DMS 273 (cell line): ENCODE results near the gene NRXN3.
A peak's percentile ranks its signal among the peaks of the same experiment; 100 is the strongest.

Experiments used
- DNase-seq: peaks from one replicate; lab custom pipeline; 2025; ENCODE audit not compliant: unreplicated experiment; lab: John Stamatoyannopoulos, UW

The NRXN3 gene

DNA sequence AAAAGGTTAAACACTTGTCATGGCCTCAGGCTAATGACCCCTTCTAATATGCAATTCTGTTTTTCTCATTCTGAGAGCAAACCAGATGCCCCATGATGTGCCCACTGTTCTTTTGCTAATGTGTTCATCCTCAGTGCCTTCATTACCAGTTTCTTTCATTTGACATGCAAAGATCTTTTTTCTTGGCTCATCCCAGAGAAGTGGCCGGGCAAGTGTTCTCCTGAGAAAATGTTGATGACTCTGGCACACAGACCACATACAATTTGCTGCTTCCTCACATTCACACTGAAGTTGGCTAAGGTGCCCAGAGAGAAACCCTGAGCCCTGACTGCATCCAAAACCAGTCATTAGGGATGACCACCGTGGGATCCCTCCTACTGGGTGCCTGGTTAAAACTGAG is 1207.8 kb downstream of the NRXN3 start:
- DNase-seq, result no peak

DNA sequence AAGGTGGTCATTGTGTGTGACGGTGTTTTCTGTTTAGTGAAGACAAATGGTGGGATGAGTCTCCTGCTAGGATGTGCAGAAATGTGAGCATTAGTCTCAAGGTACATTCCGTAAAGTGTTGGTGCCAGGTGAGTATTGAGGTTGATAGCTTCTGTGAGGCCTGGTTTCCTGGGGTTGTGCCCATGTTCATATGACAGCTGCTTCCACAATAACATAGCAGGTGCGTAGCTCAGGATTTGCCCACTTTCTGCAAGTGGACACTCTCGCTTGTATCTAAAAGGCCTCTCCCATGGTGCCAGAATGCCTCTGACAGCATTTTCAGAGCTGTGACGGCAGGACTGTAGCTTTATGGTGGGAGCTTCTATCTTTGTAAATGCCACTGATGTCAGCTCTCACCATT is 1209.1 kb downstream of the NRXN3 start:
- DNase-seq, result no peak

DNA sequence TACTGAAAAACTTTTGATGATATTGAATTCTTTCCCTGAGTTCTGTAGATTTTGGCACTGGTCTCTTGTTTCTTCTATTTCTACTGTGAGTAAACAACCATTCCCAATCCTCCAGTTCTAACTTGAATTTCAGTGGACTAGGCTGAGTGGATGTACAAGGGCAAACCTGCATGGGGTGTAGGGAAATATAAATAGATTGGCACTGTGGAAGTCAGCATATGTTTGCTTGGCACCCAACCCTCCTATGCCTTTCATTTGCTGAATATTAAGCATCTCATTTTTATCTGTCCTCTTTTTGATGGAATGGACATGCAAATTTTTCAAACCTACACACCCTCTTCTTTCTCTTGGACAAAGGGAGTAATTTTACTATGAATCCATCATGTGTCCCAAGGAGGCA is 1212.9 kb downstream of the NRXN3 start:
- DNase-seq, result peak; percentile 25

DNA sequence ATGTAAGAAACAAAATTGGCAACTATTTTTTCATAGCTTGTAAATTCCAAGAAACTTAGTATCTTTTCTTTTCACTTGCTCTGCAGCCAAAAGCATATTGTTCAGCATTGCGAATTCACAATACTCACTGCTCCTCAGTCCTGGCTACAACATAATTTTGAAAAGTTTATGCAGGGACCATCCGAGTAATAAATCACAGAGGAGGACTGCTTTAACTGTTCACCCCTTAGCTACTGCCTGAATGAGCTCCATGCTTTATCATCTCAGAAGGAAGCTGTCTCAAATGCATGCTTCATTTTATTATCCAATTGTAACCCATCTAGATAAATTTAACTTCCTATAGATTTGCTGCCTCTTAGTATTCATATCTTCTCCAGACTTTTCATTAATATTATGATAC is 1213.3 kb downstream of the NRXN3 start:
- no peak for DNase-seq

DNA sequence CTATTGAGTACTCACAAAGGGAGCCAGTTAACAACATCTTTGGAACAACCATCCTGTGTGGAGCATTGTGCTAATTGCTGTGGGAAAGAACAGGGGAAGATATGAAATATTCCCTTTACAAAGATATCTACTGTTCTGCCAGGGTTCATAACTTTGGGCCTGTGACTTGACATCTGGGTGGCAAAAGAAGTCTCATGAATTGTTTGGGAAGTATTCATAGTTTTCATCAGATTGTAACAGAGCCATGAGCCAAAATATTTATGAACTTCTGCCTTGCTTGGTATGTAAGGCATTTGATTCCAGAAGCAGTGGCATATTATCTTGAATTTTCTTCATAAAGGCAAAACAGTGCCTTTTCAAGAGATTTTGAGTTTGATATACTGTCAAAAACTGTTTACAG is 1224.9 kb downstream of the NRXN3 start:
- DNase-seq, result no peak

DNA sequence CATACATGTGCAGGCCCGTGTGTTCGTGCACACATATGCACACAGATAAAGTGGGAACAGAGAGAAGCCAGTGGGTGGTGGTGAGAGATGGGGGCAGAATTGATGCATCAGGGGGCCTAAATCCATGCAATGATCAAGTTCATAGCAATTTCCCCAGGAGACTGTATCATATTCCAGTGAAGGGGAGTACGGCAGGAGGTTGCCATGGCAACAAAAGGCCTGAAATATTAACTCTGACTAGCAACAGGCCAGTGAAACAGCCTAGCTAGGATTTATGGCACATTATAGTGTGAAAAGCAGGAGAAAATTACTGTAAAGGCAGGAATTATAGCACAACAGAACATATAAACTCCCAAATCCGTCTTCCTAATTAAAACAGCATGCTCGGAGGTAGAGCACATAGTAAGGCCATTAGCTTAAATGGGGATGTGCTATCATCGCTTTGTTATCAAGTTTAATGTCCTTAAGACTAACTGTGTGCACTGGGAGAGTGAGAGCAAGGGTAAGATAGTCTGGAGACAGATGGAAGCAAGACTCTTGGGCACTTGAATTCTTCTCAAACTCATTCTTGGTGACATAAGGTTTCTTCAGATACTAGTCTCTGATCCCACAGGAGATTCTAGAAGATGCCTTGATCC is 1234.8 kb downstream of the NRXN3 start:
- peak; percentile 73 for DNase-seq

DNA sequence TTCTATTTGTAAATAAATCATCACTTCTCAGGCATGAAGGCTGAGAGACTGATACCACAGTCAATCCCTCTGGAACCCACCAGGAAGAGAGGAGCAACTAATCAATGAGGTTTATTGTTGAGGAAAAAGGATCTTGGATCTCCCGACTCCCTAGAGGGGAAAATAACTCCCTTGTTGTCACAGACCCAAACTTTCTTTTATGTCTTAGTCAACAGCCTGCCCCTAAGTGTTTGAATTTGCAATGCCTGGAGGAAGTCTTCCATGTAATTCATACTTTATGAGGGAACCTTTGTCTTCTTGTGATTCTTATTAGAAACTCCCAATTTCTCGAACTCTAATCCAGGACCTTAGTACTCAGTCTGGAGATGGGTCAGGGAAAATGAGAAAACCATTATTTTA is 1235.3 kb downstream of the NRXN3 start:
- DNase-seq, result no peak

DNA sequence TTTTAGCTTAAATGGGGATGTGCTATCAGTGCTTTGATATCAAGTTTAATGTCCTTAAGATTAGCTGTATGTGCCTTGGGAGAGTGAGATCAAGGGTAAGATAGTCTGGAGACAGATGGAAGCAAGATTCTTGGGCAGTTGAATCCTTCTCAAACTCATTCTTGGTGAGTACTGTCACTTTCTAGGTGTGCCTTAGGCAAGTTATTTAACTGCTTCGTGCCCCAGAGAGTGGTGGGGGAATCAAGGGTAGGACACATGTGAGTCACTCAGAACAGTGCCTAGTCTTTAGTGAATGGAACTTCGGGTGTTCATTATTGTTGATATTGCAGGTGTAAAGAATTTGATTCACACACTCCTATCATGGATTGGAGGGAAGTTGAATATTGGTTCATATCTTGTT is 1237.4 kb downstream of the NRXN3 start:
- no peak for DNase-seq

DNA sequence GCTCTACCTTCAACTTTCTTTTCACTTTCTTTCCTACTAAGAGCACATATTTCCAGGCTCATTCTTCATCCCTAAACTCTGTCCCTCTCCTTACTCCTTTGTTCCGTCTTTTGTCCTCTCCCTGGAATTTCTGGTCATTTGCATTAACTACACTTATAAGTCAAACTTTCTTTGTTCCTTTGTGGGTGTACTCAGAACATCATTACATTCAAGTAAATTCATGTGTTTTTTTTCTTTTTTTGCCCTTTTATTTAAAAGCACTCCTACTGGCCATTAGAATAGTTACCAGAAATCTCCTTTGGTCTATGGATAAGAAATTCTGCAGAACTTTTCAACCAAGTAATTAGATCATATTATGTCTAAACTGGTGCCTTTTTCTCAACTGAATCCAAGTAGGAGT is 1238.5 kb downstream of the NRXN3 start:
- DNase-seq, result no peak

DNA sequence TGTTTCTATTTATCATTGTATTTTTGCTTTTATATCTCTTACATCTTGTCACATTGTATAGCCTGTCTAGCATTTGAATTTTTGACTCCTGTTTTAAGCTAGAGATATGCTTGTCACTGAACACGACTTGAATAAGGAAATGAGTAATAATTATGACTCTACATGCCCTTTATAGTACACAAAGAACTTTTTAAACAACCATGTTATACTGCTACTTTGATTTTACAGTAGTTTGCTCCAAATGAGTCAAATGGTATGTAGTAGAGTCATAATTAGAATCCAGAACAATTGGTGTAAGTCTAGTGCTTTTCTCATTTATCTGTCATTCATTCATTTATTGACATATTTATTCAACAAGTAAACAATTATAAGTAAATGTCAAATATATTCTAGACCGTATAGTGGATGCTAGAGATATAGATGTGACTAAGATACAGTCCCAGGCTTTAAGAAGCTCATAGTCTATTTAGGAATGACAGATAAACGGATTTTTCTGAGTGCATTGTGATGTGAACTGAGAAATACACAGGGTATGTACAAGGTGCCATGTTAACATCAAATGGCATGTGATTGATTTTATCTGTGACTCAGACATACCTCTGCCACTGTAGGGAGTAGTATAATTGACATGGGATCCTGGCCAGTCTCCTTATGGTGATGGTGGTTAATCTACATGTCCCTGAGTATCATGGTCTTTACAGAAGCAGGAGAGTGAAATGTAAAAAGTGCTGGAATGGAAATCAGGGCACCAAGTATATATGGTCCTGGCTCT is 1241.4 kb downstream of the NRXN3 start:
- DNase-seq, result no peak

DNA sequence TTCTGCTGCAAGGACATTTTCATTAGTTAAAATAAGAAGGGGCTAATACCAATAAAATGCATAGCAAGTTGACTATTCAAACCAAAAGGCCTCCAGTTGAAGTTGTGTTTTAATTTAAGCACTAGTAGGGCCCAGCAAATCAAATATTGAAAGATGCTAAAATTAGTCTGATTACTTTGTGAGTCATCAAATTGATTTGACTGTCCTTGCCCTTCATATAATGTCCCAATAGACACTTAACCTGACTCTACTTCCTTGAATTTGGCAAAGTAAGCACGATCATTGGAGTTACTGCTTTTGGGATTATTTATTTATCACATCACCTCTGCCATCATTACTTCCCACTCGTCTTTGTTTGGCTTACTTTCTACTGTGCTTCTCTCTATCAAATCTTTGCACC is 1242.6 kb downstream of the NRXN3 start:
- no peak for DNase-seq

DNA sequence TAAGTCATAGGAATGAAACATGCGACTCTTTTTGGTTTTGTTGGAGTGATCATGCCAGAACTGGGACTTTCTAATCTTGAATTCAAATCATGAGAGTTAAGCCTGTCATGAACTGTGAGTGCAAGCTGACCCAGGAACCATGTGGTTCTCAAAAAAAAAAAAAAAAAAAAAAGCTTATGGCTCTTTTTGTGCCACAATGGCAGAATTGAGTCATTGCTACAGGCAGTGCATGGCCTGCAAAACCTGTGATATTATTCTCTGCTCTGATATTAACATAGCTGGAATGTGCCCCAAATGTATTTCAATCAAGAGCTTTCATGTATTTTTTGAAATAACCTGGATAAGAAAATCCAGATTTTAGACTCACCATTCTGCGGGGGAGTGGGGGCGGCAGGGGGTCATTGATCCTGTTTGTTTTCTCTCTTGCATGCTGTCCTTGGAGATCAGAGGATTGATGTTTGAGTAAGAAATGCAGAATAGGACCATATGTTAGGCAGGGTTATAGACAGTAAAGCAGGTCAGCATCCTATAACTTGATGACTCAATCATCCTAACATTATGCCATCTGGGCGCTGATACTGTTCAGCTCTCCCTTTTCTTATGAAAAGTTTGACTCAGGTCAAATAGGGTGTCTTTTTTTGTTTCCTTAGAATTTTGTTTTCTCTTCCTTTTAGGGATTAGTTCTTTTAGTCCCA is 1243.7 kb downstream of the NRXN3 start:
- peak; percentile 82 for DNase-seq

DNA sequence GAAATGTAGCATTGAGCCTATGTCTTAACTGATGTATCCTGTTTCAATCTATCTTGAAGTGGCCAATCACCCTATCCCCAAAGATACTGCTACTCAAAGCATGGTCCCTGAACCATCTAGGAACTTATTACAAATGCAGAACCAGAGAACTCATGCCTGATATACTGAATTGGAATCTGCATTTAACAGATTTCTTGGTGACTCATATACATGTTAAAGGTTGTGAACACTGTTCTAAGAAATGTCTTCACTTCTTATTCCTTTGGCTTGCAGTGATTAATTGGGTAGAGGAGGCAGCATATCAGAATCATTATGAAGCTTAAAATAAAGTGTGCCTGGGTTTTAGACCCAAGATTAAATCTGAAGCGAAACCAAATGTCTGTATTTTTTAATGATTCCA is 1245.6 kb downstream of the NRXN3 start:
- DNase-seq, result no peak

DNA sequence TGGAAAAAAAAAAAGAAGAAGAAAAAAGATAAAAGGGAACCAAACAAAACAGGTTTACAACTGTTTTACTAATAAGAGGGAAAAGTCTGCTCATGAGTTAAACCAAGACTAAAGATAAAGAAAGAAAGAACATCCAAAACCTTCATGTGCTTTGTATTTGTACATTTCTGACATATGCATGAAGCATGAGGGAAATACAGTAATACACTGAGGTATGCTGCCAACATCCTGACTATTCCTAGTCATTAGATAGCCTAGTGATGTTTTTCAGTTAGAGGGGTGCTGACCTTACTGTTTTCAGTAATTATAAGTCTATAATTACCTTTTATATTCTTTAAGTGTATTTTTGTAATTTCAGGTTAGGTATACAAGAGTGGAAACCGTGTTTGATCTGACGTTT is 1247.8 kb downstream of the NRXN3 start:
- peak; percentile 26 for DNase-seq

DNA sequence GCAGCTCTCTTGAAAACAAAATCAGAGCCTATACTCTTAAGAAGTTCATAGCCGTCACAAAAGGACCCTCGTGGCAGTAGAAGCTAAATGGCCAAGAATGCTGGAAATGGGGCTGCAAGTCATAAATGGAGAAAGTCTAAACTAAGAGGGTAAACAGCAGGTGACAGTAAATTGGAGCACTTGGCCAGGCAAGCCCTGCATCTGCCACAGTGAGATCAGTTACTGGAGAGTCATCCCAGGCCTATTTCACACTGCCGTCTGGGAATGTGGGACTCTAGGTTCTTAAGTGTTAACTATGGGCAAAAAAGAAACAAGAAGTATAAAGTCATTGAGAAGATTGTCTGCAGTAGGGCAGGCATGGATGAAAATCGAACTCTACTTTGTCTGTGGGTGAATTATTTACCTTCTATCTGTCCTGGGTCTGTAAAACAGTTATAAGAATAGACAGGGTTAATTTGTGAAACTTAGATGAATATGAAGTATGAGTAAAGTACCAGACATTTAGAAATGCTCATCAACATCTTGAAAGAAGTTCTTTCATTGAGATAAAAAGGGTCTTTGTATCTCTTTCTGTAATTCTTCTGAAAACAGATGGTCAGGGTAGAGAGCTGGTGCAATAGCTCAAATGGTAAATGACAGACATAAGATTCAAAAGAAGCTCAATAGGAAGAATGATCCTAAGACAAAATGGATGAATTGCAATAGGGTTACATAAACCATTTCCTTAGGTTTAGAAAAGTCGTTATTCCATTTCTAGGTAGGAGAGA is 1248.7 kb downstream of the NRXN3 start:
- DNase-seq, result peak; percentile 71

DNA sequence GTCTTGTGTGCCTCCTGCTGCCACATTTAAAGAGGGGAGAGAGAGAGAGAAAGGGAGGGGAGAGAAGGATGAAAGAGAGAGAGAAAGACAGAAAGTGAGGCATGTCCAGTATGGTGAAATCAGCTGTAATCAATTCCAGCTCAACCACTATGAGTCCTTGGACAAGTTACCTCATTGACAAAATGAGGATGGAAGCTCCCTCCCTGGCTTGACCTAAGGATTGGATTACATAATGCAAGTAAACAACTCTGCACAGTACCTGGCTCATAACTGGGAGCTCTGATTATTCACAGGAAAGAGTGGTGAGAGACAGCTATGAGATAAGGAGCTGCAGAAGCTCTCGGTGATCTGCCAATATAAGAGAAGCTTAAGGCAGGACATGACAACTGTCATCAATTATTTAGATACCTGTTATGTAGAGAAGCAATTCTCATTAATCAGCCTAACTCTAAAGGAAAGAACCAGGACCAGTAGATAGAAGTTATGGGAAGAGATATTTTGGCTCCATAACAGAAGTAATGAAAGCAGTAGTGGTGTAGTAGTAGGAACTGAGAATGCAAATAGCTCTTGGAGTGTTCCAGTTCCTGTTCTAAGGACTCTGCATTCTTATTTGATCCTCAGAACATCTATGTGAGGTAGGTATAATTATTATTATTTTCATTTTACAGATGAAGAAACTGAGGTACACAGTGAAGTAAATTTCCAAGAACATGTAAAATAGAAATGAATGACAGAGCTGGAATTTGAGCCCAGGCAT is 1249.6 kb downstream of the NRXN3 start:
- DNase-seq, result no peak

DNA sequence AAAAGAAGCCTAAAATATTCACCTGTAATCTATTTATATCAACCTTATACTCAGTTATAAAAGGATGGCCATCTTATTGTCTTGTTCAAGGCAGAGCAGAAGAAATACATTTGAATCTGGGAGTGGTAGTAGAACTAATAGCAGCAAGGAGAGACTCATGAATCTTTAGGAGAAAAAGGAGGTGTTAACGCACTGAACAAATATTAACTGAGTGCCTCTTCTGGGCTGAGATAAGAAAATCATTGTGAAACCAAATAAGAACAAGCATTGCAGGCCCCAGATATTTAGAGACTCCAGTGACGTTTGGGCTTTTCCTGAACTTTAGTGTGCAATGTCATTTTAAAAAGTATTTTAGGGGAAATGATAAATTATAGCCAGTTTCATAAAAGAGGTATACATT is 1250.6 kb downstream of the NRXN3 start:
- DNase-seq, result no peak

DNA sequence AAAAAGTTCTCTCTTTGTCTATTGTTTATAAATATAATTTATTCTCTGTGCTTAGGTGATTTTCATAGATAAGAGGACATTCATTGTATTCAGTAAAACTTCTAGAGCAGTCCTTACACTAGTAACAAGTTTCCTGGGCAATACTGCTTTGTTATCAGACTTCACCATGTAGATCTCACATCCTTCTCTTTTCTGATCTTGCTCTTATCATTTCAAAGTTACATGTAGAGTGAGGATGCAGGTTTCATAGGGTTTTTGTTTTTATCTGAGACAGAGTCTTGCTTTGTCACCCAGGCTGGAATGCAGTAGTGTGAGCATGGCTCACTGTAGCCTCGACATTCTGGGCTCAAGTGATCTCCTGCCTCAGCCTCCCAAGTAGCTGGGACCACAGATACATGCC is 1251.6 kb downstream of the NRXN3 start:
- DNase-seq, result no peak

DNA sequence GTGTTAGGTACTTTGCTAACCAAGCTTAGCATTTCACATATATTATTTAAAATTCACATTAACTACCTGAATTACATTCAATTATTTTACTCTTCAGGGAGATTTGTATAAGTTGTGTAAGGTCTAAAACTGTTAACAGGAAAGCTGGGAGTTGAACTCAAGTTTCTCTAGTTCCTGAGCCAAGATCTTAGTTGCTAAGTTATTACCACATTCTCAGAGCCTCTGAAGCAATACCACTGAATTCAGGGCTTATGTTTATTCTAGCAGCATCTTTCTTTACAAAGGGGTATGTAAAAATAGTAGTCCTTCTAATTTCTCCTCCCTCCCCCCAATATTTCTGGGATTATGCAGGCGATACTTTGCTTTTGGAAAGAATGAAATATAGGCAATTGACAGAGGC is 1254.3 kb downstream of the NRXN3 start:
- DNase-seq, result no peak

DNA sequence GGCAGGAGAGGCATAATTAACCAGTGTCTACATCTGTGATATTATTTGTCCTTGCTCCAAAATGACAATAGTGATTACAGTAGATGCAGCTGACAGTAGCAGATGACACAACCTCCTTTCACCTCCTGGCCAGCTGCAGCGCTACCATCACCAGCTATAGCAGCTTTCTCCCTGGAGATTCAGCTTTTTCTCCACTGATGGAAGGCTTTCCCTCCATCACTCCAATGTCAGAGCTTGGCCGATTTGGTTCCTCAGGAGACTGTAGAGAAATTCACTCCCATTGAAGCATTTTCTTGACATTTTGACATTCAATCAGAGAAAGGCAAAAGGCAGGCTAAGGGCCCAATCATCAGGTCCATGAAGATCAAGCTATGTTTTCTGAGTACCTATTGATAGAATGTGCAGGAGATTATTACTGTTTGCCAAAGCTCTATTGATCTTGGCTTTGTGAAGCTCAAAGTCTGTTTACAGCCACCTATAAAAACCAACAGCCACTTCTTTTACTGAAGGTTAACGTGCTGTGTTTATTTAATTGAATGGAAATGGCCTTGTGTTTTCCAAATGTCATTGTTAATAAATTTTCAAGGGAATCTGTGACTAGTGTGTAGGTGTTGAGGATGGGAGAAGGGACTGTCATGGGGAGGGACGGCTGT is 1256.1 kb downstream of the NRXN3 start:
- no peak for DNase-seq
